Neutrophil (primary cell): Measurements from ENCODE around the gene MTCL1.

Experiments
- H3K27ac ChIP-seq: fragments of 200-600 bp; sonication (generic); 2 replicates; pipeline ENCODE4 v1.5.1; 2016; ENCODE audit warnings: mild to moderate bottlenecking, moderate library complexity
- H3K27me3 ChIP-seq: fragments of 200-600 bp; sonication (generic); 2 replicates; pipeline ENCODE4 v1.6.0; 2016; ENCODE audit warnings: mild to moderate bottlenecking
- H3K36me3 ChIP-seq: fragments of 200-600 bp; sonication (generic); 2 replicates; pipeline ENCODE4 v1.5.1; 2017
- H3K4me1 ChIP-seq, 2 experiments: fragments of 200-600 bp in 1 of 2; sonication (generic) in 1 of 2; 1 replicate in 1 of 2; 2 replicates in 1 of 2; pipeline versions ENCODE4 v1.5.1 to v1.6.1; 2013 to 2016; ENCODE audit warnings: low read depth in 1 of 2, low read length in 1 of 2, mild to moderate bottlenecking in 1 of 2, moderate library complexity in 1 of 2; ENCODE audit not compliant: control insufficient read depth in 1 of 2, insufficient read depth in 1 of 2
- H3K4me3 ChIP-seq, 2 experiments: fragments of 200-600 bp in 1 of 2; sonication (generic) in 1 of 2; 1 replicate in 1 of 2; 2 replicates in 1 of 2; pipeline ENCODE4 v1.5.1; 2013 to 2016; ENCODE audit warnings: low read depth in 1 of 2, low read length in 1 of 2, mild to moderate bottlenecking in 1 of 2, moderate library complexity in 1 of 2
- H3K9me3 ChIP-seq: fragments of 200-600 bp; sonication (generic); 2 replicates; pipeline ENCODE4 v1.5.1; 2016
- CTCF ChIP-seq: fragments of 200-600 bp; sonication (generic); IDR thresholded peaks from 2 replicates; pipeline ENCODE4 v1.5.1; 2016; ENCODE audit warnings: antibody characterized with exemption

MTCL1 gene

GRCh38 chr18:8741117-8741516 is 35.8 kb downstream of the MTCL1 start:
- no peak for TF ChIP-seq CTCF
- no peak overlapping the region for H3K27ac ChIP-seq
- H3K4me1 ChIP-seq = no peaks in the 10 kb centered on the region
- no peaks in the 10 kb centered on the region for H3K9me3 ChIP-seq
- H3K27me3 ChIP-seq = no peaks in the 10 kb centered on the region
- H3K36me3 ChIP-seq = no peaks in the 10 kb centered on the region
- no peak overlapping the region for H3K4me3 ChIP-seq

GRCh38 chr18:8741532-8741931 is 36.2 kb downstream of the MTCL1 start:
- Histone ChIP-seq H3K4me3 (no peak overlapping the region), H3K4me1 (no peaks in the 10 kb centered on the region), H3K27ac (no peak overlapping the region), H3K36me3 (no peaks in the 10 kb centered on the region), H3K9me3 (no peaks in the 10 kb centered on the region), H3K27me3 (no peaks in the 10 kb centered on the region)
- no peak for TF ChIP-seq CTCF

GRCh38 chr18:8742387-8743361 is 37.3 kb downstream of the MTCL1 start:
- Histone ChIP-seq H3K9me3 (no peaks in the 10 kb centered on the region), H3K27me3 (no peaks in the 10 kb centered on the region), H3K27ac (no peak overlapping the region), H3K36me3 (no peaks in the 10 kb centered on the region), H3K4me3 (no peak overlapping the region), H3K4me1 (no peaks in the 10 kb centered on the region)
- no peak for TF ChIP-seq CTCF

- no peak for TF ChIP-seq CTCF
- no peaks in the 10 kb centered on the region for H3K27me3 ChIP-seq
- no peaks in the 10 kb centered on the region for H3K4me1 ChIP-seq
- no peak overlapping the region for H3K4me3 ChIP-seq
- H3K9me3 ChIP-seq = no peaks in the 10 kb centered on the region
- H3K36me3 ChIP-seq = no peaks in the 10 kb centered on the region
- H3K27ac ChIP-seq = no peak overlapping the region
These were observed 38.7 kb downstream of the MTCL1 start for GRCh38 chr18:8744038-8744437.

- H3K4me3 ChIP-seq = no peak overlapping the region
- H3K36me3 ChIP-seq = no peaks in the 10 kb centered on the region
- no peaks in the 10 kb centered on the region for H3K27me3 ChIP-seq
- no peaks in the 10 kb centered on the region for H3K4me1 ChIP-seq
- no peak for TF ChIP-seq CTCF
- H3K27ac ChIP-seq = no peak overlapping the region
- H3K9me3 ChIP-seq = no peaks in the 10 kb centered on the region
These were observed 39.3 kb downstream of the MTCL1 start for GRCh38 chr18:8744656-8745055.
